OCI-LY7 (cell line): ENCODE results near the gene BMAL1. TPM values are rescaled to one million over a fixed set of nuclear protein-coding genes. Genes with fewer than 3 reads are reported as not detected.

ENCODE experiments used
- BruUV-seq: library from RNA; stranded (reverse); fragments of 400-500 nt; replicated peaks from 2 replicates; lab custom pipeline; 2021; lab: Mats Ljungman, UMichigan
- CTCF ChIA-PET: fragments of 300-600 bp; sonication (Branson Sonifier 250); formaldehyde crosslinking; loops from one replicate; lab custom pipeline; 2022; ENCODE audit warnings: antibody characterized with exemption; ENCODE audit not compliant: unreplicated experiment; lab: Charles Lee
- POLR2A ChIA-PET: fragments of 300-600 bp; sonication (Branson Sonifier 250); formaldehyde crosslinking; loops from one replicate; lab custom pipeline; 2022; ENCODE audit warnings: antibody characterized with exemption; lab: Charles Lee
- DNase-seq: peaks from one replicate; pipeline ENCODE4 v3.0.0-alpha.2; 2015; ENCODE audit warnings: low spot score
- H2AFZ ChIP-seq: fragments of 200-600 bp; sonication (generic), shearing (Covaris generic); 2 replicates; pipeline ENCODE4 v1.6.1; 2014; ENCODE audit warnings: mild to moderate bottlenecking, antibody characterized with exemption, low read length, moderate library complexity
- H3K27ac ChIP-seq: fragments of 200-600 bp; sonication (generic); 2 replicates; pipeline ENCODE4 v1.5.1; 2014; ENCODE audit warnings: mixed run types, low read depth, mild to moderate bottlenecking, moderate library complexity, low read length, inconsistent platforms; ENCODE audit not compliant: poor library complexity, severe bottlenecking
- H3K36me3 ChIP-seq: fragments of 200-600 bp; sonication (generic); 2 replicates; pipeline ENCODE4 v1.6.1; 2014; ENCODE audit warnings: mild to moderate bottlenecking, antibody characterized with exemption, low read length, moderate library complexity, mixed read lengths; ENCODE audit not compliant: insufficient read depth
- H3K4me1 ChIP-seq: fragments of 200-600 bp; sonication (generic); 2 replicates; pipeline ENCODE4 v1.5.1; 2014; ENCODE audit warnings: mild to moderate bottlenecking, low read length; ENCODE audit not compliant: insufficient read depth, poor library complexity, severe bottlenecking
- H3K4me2 ChIP-seq: fragments of 200-600 bp; sonication (generic); 2 replicates; pipeline ENCODE4 v1.6.1; 2014; ENCODE audit warnings: mild to moderate bottlenecking, low read length
- H3K4me3 ChIP-seq: fragments of 200-600 bp; sonication (generic); 2 replicates; pipeline ENCODE4 v1.5.1; 2014; ENCODE audit warnings: mild to moderate bottlenecking, low read depth, low read length; ENCODE audit not compliant: poor library complexity, severe bottlenecking
- H3K79me2 ChIP-seq: fragments of 200-600 bp; sonication (generic); 2 replicates; pipeline ENCODE4 v1.6.1; 2016; ENCODE audit warnings: low read depth, mild to moderate bottlenecking, low read length, moderate library complexity, mixed read lengths; ENCODE audit not compliant: insufficient read depth
- H3K9me2 ChIP-seq: fragments of 200-600 bp; sonication (generic); 2 replicates; pipeline ENCODE4 v1.6.1; 2016; ENCODE audit warnings: mild to moderate bottlenecking, low read length, mixed read lengths; ENCODE audit not compliant: insufficient read depth
- H3K9me3 ChIP-seq: fragments of 200-600 bp; sonication (generic); 2 replicates; pipeline ENCODE4 v1.6.1; 2014; ENCODE audit warnings: mild to moderate bottlenecking, mixed run types, low read length, mixed read lengths
- H4K20me1 ChIP-seq: fragments of 200-600 bp; sonication (generic); 2 replicates; pipeline ENCODE4 v1.6.1; 2014; ENCODE audit warnings: mild to moderate bottlenecking, antibody characterized with exemption, low read length, moderate library complexity, mixed read lengths; ENCODE audit not compliant: insufficient read depth
- CTCF ChIP-seq: fragments of 200-600 bp; sonication (generic); conservative IDR thresholded peaks from 2 replicates; pipeline ENCODE4 v1.5.1; 2014; ENCODE audit warnings: mild to moderate bottlenecking, antibody characterized with exemption, low read length, moderate library complexity, mixed read lengths
- EZH2phosphoT487 ChIP-seq: fragments of 200-600 bp; sonication (generic); IDR thresholded peaks from 2 replicates; pipeline ENCODE4 v1.6.1; 2018; ENCODE audit warnings: low read depth, borderline replicate concordance, mild to moderate bottlenecking, mixed run types, antibody characterized with exemption, low read length, moderate library complexity, mixed read lengths
- intact Hi-C: fragments of 100-400 bp; cut with micrococcal nuclease; formaldehyde crosslinking; loops from one replicate; pipeline ENCODE4 v1.10.0; 2022; ENCODE audit not compliant: unreplicated experiment
- total RNA-seq, 2 experiments: library from RNA; depleted of rRNA in 1 of 2; stranded (reverse); fragments of >200 nt in 1 of 2; shearing (Covaris generic) in 1 of 2; gene quantifications; 2 replicates each; pipeline ENCODE4 v1.2.3, GENCODE V29; 2014 to 2022

The BMAL1 gene
- total RNA-seq, 2 experiments from 2014 or later, result not detected

- POLR2A ChIA-PET, result no interaction called here
- intact Hi-C loops, result no loop called here
- H4K20me1 ChIP-seq, result no peaks in the 10 kb centered on the region
Measured at GRCh38 chr11:13347901-13348300, 70.3 kb downstream of the BMAL1 start.

GRCh38 chr11:13348305-13348704 is 70.7 kb downstream of the BMAL1 start:
- no TSS peak for BruUV-seq
- DNase-seq, result no peak
- Histone ChIP-seq H3K27ac (no peak overlapping the region), H3K4me2 (no peak overlapping the region), H4K20me1 (no peaks in the 10 kb centered on the region), H3K79me2 (no peaks in the 10 kb centered on the region), H2AFZ (no peak overlapping the region), H3K36me3 (no peaks in the 10 kb centered on the region), H3K9me3 (no peaks in the 10 kb centered on the region), H3K4me1 (no peaks in the 10 kb centered on the region), H3K4me3 (no peak overlapping the region), H3K9me2 (no peaks in the 10 kb centered on the region)
- TF ChIP-seq EZH2phosphoT487 (no peak), CTCF (no peak)
- POLR2A ChIA-PET, result no interaction called here
- intact Hi-C loops, result no loop called here
- CTCF ChIA-PET, result no interaction called here

More at GRCh38 chr11:13347901-13348300, 70.3 kb downstream of the BMAL1 start:
- Histone ChIP-seq H3K9me2 (no peaks in the 10 kb centered on the region), H3K4me3 (no peak overlapping the region), H2AFZ (no peak overlapping the region), H3K36me3 (no peaks in the 10 kb centered on the region), H3K9me3 (no peaks in the 10 kb centered on the region), H3K79me2 (no peaks in the 10 kb centered on the region), H3K27ac (no peak overlapping the region), H3K4me1 (no peaks in the 10 kb centered on the region), H3K4me2 (no peak overlapping the region)
- no peak for DNase-seq
- TF ChIP-seq CTCF (no peak), EZH2phosphoT487 (no peak)
- BruUV-seq, result no TSS peak
- CTCF ChIA-PET, result no interaction called here

GRCh38 chr11:13349046-13349445 is 71.5 kb downstream of the BMAL1 start:
- no peaks in the 10 kb centered on the region for H3K4me1 ChIP-seq
- H3K27ac ChIP-seq, result no peak overlapping the region
- no peak overlapping the region for H3K4me2 ChIP-seq
- H3K9me2 ChIP-seq, result no peaks in the 10 kb centered on the region
- ChIA-PET POLR2A (interaction anchor here (1.1 kb wide), 1 partner anchor 18 kb away, joined by 3 read pairs; no protein-coding TSS in a partner anchor), CTCF (no interaction called here)
- intact Hi-C loops, result no loop called here
- H3K36me3 ChIP-seq, result no peaks in the 10 kb centered on the region
- DNase-seq, result no peak
- H2AFZ ChIP-seq, result no peak overlapping the region
- H4K20me1 ChIP-seq, result no peaks in the 10 kb centered on the region
- no peak for TF ChIP-seq CTCF
- TF ChIP-seq EZH2phosphoT487, result no peak
- BruUV-seq, result no TSS peak
- no peaks in the 10 kb centered on the region for H3K79me2 ChIP-seq
- no peak overlapping the region for H3K4me3 ChIP-seq
- H3K9me3 ChIP-seq, result no peaks in the 10 kb centered on the region
